Measurements from ENCODE around the gene FSHB.

Gene FSHB

GRCh38 chr11:30210357-30210756 lies 20.5 kb upstream of the FSHB start:
- Histone ChIP-seq H3K4me1 (ENCODE audit: control insufficient read depth in 2 of 2, insufficient read depth in 1 of 2, low read depth in 1 of 2, low read length in 2 of 2) (no peaks in the 10 kb centered on the region), H3K18ac (ENCODE audit: low read length) (no peak overlapping the region), H3K4me2 (ENCODE audit: insufficient read depth, low read length, poor library complexity, severe bottlenecking) (no peak overlapping the region), H2AFZ (ENCODE audit: low read length) (no peak overlapping the region), H3K4me3 (ENCODE audit: low read length in 2 of 2) (no peak overlapping the region), H3K9me3 (replicated peaks in 1 of 2; ENCODE audit: control insufficient read depth in 2 of 2, insufficient read depth in 1 of 2, low read depth in 1 of 2, low read length in 2 of 2) (no peaks in the 10 kb centered on the region), H3K27me3 (ENCODE audit: control insufficient read depth in 3 of 3, insufficient read depth in 3 of 3, low read depth in 1 of 3, low read length in 3 of 3) (no peaks in the 10 kb centered on the region), H2AK5ac (ENCODE audit: low read depth, low read length) (no peak overlapping the region), H2BK12ac (ENCODE audit: low read length) (no peak overlapping the region), H4K8ac (ENCODE audit: low read depth, low read length) (no peak overlapping the region), H4K91ac (ENCODE audit: low read depth, low read length, poor library complexity) (no peak overlapping the region), H3K4ac (ENCODE audit: low read length) (no peak overlapping the region), H3K27ac (replicated peaks; ENCODE audit: low read length) (no peak overlapping the region), H3K23ac (ENCODE audit: low read depth, low read length, poor library complexity) (no peak overlapping the region), H3K79me1 (ENCODE audit: low read depth, low read length) (no peaks in the 10 kb centered on the region), H3K36me3 (replicated peaks in 1 of 2; ENCODE audit: control insufficient read depth in 2 of 2, insufficient read depth in 2 of 2, low read length in 2 of 2) (no peaks in the 10 kb centered on the region), H3K9ac (ENCODE audit: low read depth, low read length, poor library complexity) (no peak overlapping the region), H2BK120ac (ENCODE audit: low read depth, low read length) (no peak overlapping the region), H2BK5ac (ENCODE audit: low read length) (no peak overlapping the region), H3K14ac (ENCODE audit: low read length) (no peak overlapping the region), H2BK15ac (ENCODE audit: low read length) (no peak overlapping the region)
- WGBS, 2 donors (ENCODE audit: extremely low coverage in 2 of 2, insufficient read length in 2 of 2, insufficient replicate concordance in 1 of 2) = no CpG with 5 or more reads among the region's 2 CpGs
- no peak for DNase-seq (ENCODE audit: low spot score)

- no peak overlapping the region for H2BK5ac ChIP-seq (ENCODE audit: low read length)
- no peaks in the 10 kb centered on the region for H3K27me3 ChIP-seq (ENCODE audit: control insufficient read depth in 3 of 3, insufficient read depth in 3 of 3, low read depth in 1 of 3, low read length in 3 of 3)
- H3K27ac ChIP-seq (replicated peaks; ENCODE audit: low read length) = no peak overlapping the region
- no CpG with 5 or more reads among the region's 2 CpGs for WGBS, 2 donors (ENCODE audit: extremely low coverage in 2 of 2, insufficient read length in 2 of 2, insufficient replicate concordance in 1 of 2)
- no peaks in the 10 kb centered on the region for H3K36me3 ChIP-seq (replicated peaks in 1 of 2; ENCODE audit: control insufficient read depth in 2 of 2, insufficient read depth in 2 of 2, low read length in 2 of 2)
- no peaks in the 10 kb centered on the region for H3K79me1 ChIP-seq (ENCODE audit: low read depth, low read length)
- no peak overlapping the region for H2BK120ac ChIP-seq (ENCODE audit: low read depth, low read length)
- H2AFZ ChIP-seq (ENCODE audit: low read length) = no peak overlapping the region
- no peak overlapping the region for H2AK5ac ChIP-seq (ENCODE audit: low read depth, low read length)
- no peak overlapping the region for H3K4me2 ChIP-seq (ENCODE audit: insufficient read depth, low read length, poor library complexity, severe bottlenecking)
- no peak for DNase-seq (ENCODE audit: low spot score)
- no peak overlapping the region for H3K18ac ChIP-seq (ENCODE audit: low read length)
- H3K4me3 ChIP-seq (ENCODE audit: low read length in 2 of 2) = no peak overlapping the region
- no peaks in the 10 kb centered on the region for H3K4me1 ChIP-seq (ENCODE audit: control insufficient read depth in 2 of 2, insufficient read depth in 1 of 2, low read depth in 1 of 2, low read length in 2 of 2)
- no peak overlapping the region for H4K8ac ChIP-seq (ENCODE audit: low read depth, low read length)
- H3K14ac ChIP-seq (ENCODE audit: low read length) = no peak overlapping the region
- H3K9ac ChIP-seq (ENCODE audit: low read depth, low read length, poor library complexity) = no peak overlapping the region
- no peak overlapping the region for H2BK15ac ChIP-seq (ENCODE audit: low read length)
- no peak overlapping the region for H4K91ac ChIP-seq (ENCODE audit: low read depth, low read length, poor library complexity)
- H3K23ac ChIP-seq (ENCODE audit: low read depth, low read length, poor library complexity) = no peak overlapping the region
- H3K9me3 ChIP-seq (replicated peaks in 1 of 2; ENCODE audit: control insufficient read depth in 2 of 2, insufficient read depth in 1 of 2, low read depth in 1 of 2, low read length in 2 of 2) = no peaks in the 10 kb centered on the region
- H2BK12ac ChIP-seq (ENCODE audit: low read length) = no peak overlapping the region
- H3K4ac ChIP-seq (ENCODE audit: low read length) = no peak overlapping the region
Measured at GRCh38 chr11:30216534-30216933, 14.3 kb upstream of the FSHB start.

- H3K27ac ChIP-seq (replicated peaks; ENCODE audit: low read length) = no peak overlapping the region
- H2BK120ac ChIP-seq (ENCODE audit: low read depth, low read length) = no peak overlapping the region
- H3K79me1 ChIP-seq (ENCODE audit: low read depth, low read length) = no peaks in the 10 kb centered on the region
- H2BK5ac ChIP-seq (ENCODE audit: low read length) = no peak overlapping the region
- H3K9ac ChIP-seq (ENCODE audit: low read depth, low read length, poor library complexity) = no peak overlapping the region
- no peak overlapping the region for H3K4ac ChIP-seq (ENCODE audit: low read length)
- H3K9me3 ChIP-seq (replicated peaks in 1 of 2; ENCODE audit: control insufficient read depth in 2 of 2, insufficient read depth in 1 of 2, low read depth in 1 of 2, low read length in 2 of 2) = no peaks in the 10 kb centered on the region
- no peaks in the 10 kb centered on the region for H3K27me3 ChIP-seq (ENCODE audit: control insufficient read depth in 3 of 3, insufficient read depth in 3 of 3, low read depth in 1 of 3, low read length in 3 of 3)
- no peak overlapping the region for H2BK15ac ChIP-seq (ENCODE audit: low read length)
- H3K14ac ChIP-seq (ENCODE audit: low read length) = no peak overlapping the region
- no peak overlapping the region for H3K23ac ChIP-seq (ENCODE audit: low read depth, low read length, poor library complexity)
- no peaks in the 10 kb centered on the region for H3K4me1 ChIP-seq (ENCODE audit: control insufficient read depth in 2 of 2, insufficient read depth in 1 of 2, low read depth in 1 of 2, low read length in 2 of 2)
- no peak overlapping the region for H3K4me2 ChIP-seq (ENCODE audit: insufficient read depth, low read length, poor library complexity, severe bottlenecking)
- no peak overlapping the region for H4K91ac ChIP-seq (ENCODE audit: low read depth, low read length, poor library complexity)
- H3K4me3 ChIP-seq (ENCODE audit: low read length in 2 of 2) = peak overlapping the region in 1 of 2 donors; percentile 68
- H2AK5ac ChIP-seq (ENCODE audit: low read depth, low read length) = no peak overlapping the region
- H4K8ac ChIP-seq (ENCODE audit: low read depth, low read length) = no peak overlapping the region
- no peak overlapping the region for H3K18ac ChIP-seq (ENCODE audit: low read length)
- no peak for DNase-seq (ENCODE audit: low spot score)
- H3K36me3 ChIP-seq (replicated peaks in 1 of 2; ENCODE audit: control insufficient read depth in 2 of 2, insufficient read depth in 2 of 2, low read length in 2 of 2) = no peaks in the 10 kb centered on the region
- H2AFZ ChIP-seq (ENCODE audit: low read length) = no peak overlapping the region
- H2BK12ac ChIP-seq (ENCODE audit: low read length) = no peak overlapping the region
- no CpG with 5 or more reads among the region's 4 CpGs for WGBS, 2 donors (ENCODE audit: extremely low coverage in 2 of 2, insufficient read length in 2 of 2, insufficient replicate concordance in 1 of 2)
Measured at GRCh38 chr11:30218278-30218677, 12.5 kb upstream of the FSHB start.

- Histone ChIP-seq H2BK120ac (ENCODE audit: low read depth, low read length) (no peak overlapping the region), H2BK15ac (ENCODE audit: low read length) (no peak overlapping the region), H3K27me3 (ENCODE audit: control insufficient read depth in 3 of 3, insufficient read depth in 3 of 3, low read depth in 1 of 3, low read length in 3 of 3) (no peaks in the 10 kb centered on the region), H3K4ac (ENCODE audit: low read length) (no peak overlapping the region), H3K27ac (replicated peaks; ENCODE audit: low read length) (no peak overlapping the region), H4K8ac (ENCODE audit: low read depth, low read length) (no peak overlapping the region), H2AK5ac (ENCODE audit: low read depth, low read length) (no peak overlapping the region), H3K4me3 (ENCODE audit: low read length in 2 of 2) (no peak overlapping the region), H3K36me3 (replicated peaks in 1 of 2; ENCODE audit: control insufficient read depth in 2 of 2, insufficient read depth in 2 of 2, low read length in 2 of 2) (no peaks in the 10 kb centered on the region), H3K4me1 (ENCODE audit: control insufficient read depth in 2 of 2, insufficient read depth in 1 of 2, low read depth in 1 of 2, low read length in 2 of 2) (no peaks in the 10 kb centered on the region), H2BK5ac (ENCODE audit: low read length) (no peak overlapping the region), H3K9ac (ENCODE audit: low read depth, low read length, poor library complexity) (no peak overlapping the region), H3K79me1 (ENCODE audit: low read depth, low read length) (no peaks in the 10 kb centered on the region), H2AFZ (ENCODE audit: low read length) (no peak overlapping the region), H3K23ac (ENCODE audit: low read depth, low read length, poor library complexity) (no peak overlapping the region), H3K14ac (ENCODE audit: low read length) (no peak overlapping the region), H3K4me2 (ENCODE audit: insufficient read depth, low read length, poor library complexity, severe bottlenecking) (no peak overlapping the region), H4K91ac (ENCODE audit: low read depth, low read length, poor library complexity) (no peak overlapping the region), H3K9me3 (replicated peaks in 1 of 2; ENCODE audit: control insufficient read depth in 2 of 2, insufficient read depth in 1 of 2, low read depth in 1 of 2, low read length in 2 of 2) (peaks cover 0 to 3% of the 10 kb centered on the region in 2 donors), H3K18ac (ENCODE audit: low read length) (no peak overlapping the region), H2BK12ac (ENCODE audit: low read length) (no peak overlapping the region)
- no peak for DNase-seq (ENCODE audit: low spot score)
Measured at GRCh38 chr11:30225642-30226041, 5.2 kb upstream of the FSHB start.
